ENCODE measurements around the gene LRIG1.

The LRIG1 gene

DNA sequence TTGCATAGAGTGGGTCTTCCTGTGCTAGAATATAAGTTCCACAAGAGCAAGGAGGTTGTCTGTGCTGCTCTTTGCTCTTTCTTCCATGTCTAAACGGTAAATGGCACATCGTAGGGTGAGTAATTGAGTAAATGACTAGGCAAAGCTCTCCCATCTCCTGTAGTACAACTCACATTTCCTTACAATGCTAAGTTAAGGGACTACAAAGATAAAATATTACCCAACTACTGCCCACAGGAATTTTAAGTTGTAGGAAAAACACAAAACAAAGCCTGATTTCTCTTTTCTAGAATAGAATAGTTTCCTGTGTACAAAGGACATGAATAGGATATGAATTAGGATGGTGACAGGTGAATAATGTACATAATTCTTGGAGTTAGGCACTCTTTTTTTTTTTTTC, 19.9 kb upstream of the LRIG1 start:
- DNase-seq (ENCODE audit: low read depth), result no peak
- no peak for TF ChIP-seq CTCF (IDR thresholded peaks at IDR 0.05; ENCODE audit: control insufficient read depth, insufficient read depth, low read depth, low read length, missing control alignments)
- no peak overlapping the region for H3K4me3 ChIP-seq (ENCODE audit: control insufficient read depth, low read depth, low read length)

DNA sequence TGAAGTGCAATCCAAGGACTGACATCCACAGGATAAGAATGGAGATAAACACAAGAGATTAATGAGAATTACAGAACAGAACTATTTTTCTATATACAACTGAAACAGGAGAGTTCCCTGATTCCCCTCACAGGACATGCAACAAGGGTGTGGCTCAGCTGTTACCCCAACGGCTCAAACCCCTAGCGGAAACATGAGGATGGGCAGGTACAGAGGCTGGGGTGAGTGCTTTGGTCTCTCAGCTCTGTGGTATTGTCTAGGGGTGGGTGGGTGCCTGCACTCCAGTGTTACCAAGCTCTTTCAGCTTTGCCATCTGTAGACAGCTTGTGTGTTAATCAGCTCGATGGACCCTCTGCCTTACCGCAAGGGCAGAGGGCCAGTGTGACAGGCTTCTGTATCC, 17.8 kb upstream of the LRIG1 start:
- H3K4me3 ChIP-seq (ENCODE audit: control insufficient read depth, low read depth, low read length), result no peak overlapping the region
- no peak for DNase-seq (ENCODE audit: low read depth)
- no peak for TF ChIP-seq CTCF (IDR thresholded peaks at IDR 0.05; ENCODE audit: control insufficient read depth, insufficient read depth, low read depth, low read length, missing control alignments)

- DNase-seq (ENCODE audit: low read depth), result no peak
- TF ChIP-seq CTCF (IDR thresholded peaks at IDR 0.05; ENCODE audit: control insufficient read depth, insufficient read depth, low read depth, low read length, missing control alignments), result no peak
- H3K4me3 ChIP-seq (ENCODE audit: control insufficient read depth, low read depth, low read length), result no peak overlapping the region
These were observed 17.3 kb upstream of the LRIG1 start for GRCh38 chr3:66518126-66518525.

DNA sequence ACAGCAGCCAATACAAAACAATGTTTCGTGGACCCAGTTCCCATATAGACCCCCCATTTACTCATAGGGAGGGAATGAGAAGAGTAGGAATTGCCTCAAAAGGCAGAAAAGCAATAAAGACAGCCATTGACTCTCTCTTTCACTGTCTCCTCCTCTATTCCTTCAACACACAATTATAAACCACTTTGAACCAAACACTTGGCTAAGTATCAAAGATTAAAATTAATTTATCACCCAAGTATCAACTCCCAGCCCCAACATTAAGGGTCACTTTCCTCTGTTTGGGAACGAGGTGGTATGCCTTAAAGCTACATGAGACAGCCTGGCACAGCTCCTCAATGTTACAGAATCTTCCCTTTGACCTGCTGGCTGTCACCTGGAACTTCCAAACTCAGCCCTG, 16.4 kb upstream of the LRIG1 start:
- TF ChIP-seq CTCF (IDR thresholded peaks at IDR 0.05; ENCODE audit: control insufficient read depth, insufficient read depth, low read depth, low read length, missing control alignments), result no peak
- H3K4me3 ChIP-seq (ENCODE audit: control insufficient read depth, low read depth, low read length), result no peak overlapping the region
- no peak for DNase-seq (ENCODE audit: low read depth)

GRCh38 chr3:66508461-66508860, 7.6 kb upstream of the LRIG1 start:
- H3K4me3 ChIP-seq (ENCODE audit: control insufficient read depth, low read depth, low read length), result no peak overlapping the region
- DNase-seq (ENCODE audit: low read depth), result no peak
- no peak for TF ChIP-seq CTCF (IDR thresholded peaks at IDR 0.05; ENCODE audit: control insufficient read depth, insufficient read depth, low read depth, low read length, missing control alignments)

DNA sequence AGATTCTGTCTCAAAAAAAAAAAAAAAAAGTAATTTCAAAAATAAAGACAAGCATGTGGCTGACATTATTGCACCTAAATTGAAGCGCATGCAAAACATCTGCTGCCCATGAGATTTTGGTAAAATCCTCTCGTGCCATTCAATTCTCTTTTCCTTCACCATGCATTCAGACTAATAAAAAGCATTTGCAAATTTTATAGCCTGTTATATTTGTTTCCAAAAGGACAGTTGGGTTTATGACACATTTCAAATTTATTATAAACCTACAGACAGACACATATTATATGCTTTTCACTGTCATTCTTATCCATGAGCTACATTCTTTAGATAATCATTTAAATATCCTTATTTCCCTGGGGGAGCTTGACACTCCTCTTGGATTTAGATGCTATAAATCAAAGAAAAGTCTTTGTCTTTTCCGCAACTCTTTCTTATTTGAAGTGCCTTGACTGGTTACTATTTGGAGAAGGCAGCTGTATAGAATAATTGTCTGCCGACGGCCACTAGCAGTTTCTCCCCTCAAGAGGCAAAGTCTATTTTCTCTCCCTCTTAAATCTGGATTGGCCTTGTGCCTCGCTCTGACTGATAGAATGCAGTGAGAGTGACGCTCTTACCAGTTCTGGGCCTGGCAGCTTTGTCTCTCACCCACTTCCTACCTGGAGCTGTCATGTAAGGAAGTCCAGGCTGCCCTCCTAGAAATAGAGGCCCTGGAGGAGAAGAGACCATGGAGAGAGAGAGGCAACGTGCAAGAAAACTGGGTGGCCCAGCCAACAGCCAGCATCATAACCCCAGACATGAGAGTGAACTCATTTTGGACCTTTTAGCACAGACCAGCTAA, 6.8 kb upstream of the LRIG1 start:
- H3K4me3 ChIP-seq (ENCODE audit: control insufficient read depth, low read depth, low read length), result no peak overlapping the region
- no peak for DNase-seq (ENCODE audit: low read depth)
- TF ChIP-seq CTCF (IDR thresholded peaks at IDR 0.05; ENCODE audit: control insufficient read depth, insufficient read depth, low read depth, low read length, missing control alignments), result no peak

All from AG09309 (cell line).